HepG2 (cell line): Measurements from ENCODE around the gene CNNM3. TPM values are rescaled to one million over a fixed set of nuclear protein-coding genes. Genes with fewer than 3 reads are reported as not detected.
A peak's percentile ranks its signal among the peaks of the same experiment; 100 is the strongest.

Source experiments
- KDM5B ChIP-seq: sonication (generic); formaldehyde crosslinking; IDR thresholded peaks from 2 replicates; pipeline ENCODE4 v1.4.0; 2020; ENCODE audit warnings: missing genetic modification reagents, mild to moderate bottlenecking, borderline replicate concordance
- MIER2 ChIP-seq: IDR thresholded peaks from 2 replicates; pipeline ENCODE4 v1.6.1; 2016; ENCODE audit warnings: missing biosample characterization, missing genetic modification reagents
- ZNF335 ChIP-seq: sonication (generic); formaldehyde crosslinking; IDR thresholded peaks from 2 replicates; pipeline ENCODE4 v1.4.0; 2020; ENCODE audit warnings: missing genetic modification reagents
- ZNF451 ChIP-seq: sonication (generic); formaldehyde crosslinking; IDR thresholded peaks from 2 replicates; pipeline ENCODE4 v1.5.0; 2020; ENCODE audit warnings: mild to moderate bottlenecking, missing genetic modification reagents
- ZZZ3 ChIP-seq: sonication (generic); formaldehyde crosslinking; IDR thresholded peaks from 2 replicates; pipeline ENCODE4 v1.4.0; 2020; ENCODE audit warnings: missing genetic modification reagents, mild to moderate bottlenecking, borderline replicate concordance
- polyA plus RNA-seq, 8 experiments: library from polyadenylated mRNA; depleted of rRNA in 3 of 8; stranded (reverse) in 7 of 8; unstranded in 1 of 8; fragments of >200 nt; fragmentation: Illumina TruSeq in 4 of 8; extraction: Trizol in 4 of 8; gene quantifications; 2 replicates each; pipeline versions ENCODE4 v1.2.1 to v1.2.3, GENCODE V29; 2011 to 2016; ENCODE audit warnings: low read depth in 4 of 8, missing spikeins in 1 of 8, mixed read lengths in 1 of 8; ENCODE audit not compliant: insufficient read depth in 1 of 8
- total RNA-seq, 5 experiments: library from RNA; depleted of rRNA; stranded (reverse); fragments of >200 nt; fragmentation: Illumina TruSeq; extraction: Trizol; gene quantifications; 2 replicates each; pipeline ENCODE4 v1.2.3, GENCODE V29; 2016; ENCODE audit warnings: low read depth in 1 of 5
- TF ChIP-seq, protein P1 (sequence below): sonication (generic); formaldehyde crosslinking; IDR thresholded peaks from 2 replicates; pipeline ENCODE4 v1.4.0; 2020; ENCODE audit warnings: missing genetic modification reagents
- TF ChIP-seq, protein P2 (sequence below): sonication (generic); formaldehyde crosslinking; IDR thresholded peaks from 2 replicates; pipeline ENCODE4 v1.4.0; 2020; ENCODE audit warnings: missing genetic modification reagents, borderline replicate concordance
- TF ChIP-seq, protein P3 (sequence below): sonication (generic); formaldehyde crosslinking; IDR thresholded peaks from 2 replicates; pipeline ENCODE4 v1.5.0; 2020; ENCODE audit warnings: mild to moderate bottlenecking, missing genetic modification reagents, borderline replicate concordance

CNNM3 gene
- total and polyA plus RNA-seq, 2 of the 13 experiments (the other 11 are each of a cell fraction or from before 2014, with no cell fraction given) = 21.2 to 27.9 TPM

DNA sequence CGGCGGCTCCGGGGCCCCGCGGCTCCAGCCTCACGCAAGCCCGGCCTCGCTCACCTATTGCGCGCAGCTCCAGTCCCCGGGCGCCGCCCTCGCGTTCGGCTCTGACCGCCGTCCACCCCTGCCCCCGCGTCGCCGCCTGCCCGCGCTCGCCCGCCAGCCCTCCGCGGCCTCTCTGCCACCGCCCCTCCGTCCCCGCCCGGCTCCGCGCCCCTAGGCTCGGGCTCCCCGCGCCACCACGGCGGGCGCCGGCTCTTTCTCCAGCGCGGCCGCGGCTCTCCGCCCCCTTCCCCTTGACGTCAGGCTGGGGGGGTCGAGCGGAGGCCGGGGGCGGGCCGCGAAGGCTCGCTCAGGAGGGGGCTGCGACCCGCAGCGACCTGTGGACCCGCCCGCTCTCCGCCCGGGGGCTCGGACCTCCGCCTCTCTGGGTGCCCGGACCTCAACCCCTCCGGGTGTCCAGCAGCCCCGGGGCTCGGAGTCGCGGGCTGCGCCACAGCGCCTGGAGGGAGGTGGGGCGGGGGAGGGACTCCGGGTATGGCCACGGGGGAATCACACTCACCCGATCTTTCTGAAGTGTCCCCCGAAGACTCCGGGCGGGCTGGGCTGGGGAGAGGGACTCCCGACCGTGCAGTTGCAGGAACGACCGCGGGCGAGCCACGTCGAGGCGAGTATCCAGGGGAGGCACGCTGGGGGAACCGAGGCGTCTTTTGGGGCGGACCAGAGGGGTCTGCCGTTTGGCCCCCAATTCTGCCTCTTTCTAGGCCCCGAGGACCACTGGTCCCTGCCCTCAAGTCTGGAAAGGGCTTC, 54.0 kb downstream of the CNNM3 start, which contains the start of gene SEMA4C (continued):
- TF ChIP-seq ZNF451 (CRISPR knock-in tag) = no peak
- TF ChIP-seq KDM5B (CRISPR knock-in tag) = peak; percentile 76
- 0 out of 2 replicates have a peak, but pooled peaks have one; percentile 59 for TF ChIP-seq ZZZ3 (CRISPR knock-in tag)
- TF ChIP-seq ZNF335 = peak; percentile 12; the same call in 1 of the 2 replicates
- TF ChIP-seq, protein P1, sequence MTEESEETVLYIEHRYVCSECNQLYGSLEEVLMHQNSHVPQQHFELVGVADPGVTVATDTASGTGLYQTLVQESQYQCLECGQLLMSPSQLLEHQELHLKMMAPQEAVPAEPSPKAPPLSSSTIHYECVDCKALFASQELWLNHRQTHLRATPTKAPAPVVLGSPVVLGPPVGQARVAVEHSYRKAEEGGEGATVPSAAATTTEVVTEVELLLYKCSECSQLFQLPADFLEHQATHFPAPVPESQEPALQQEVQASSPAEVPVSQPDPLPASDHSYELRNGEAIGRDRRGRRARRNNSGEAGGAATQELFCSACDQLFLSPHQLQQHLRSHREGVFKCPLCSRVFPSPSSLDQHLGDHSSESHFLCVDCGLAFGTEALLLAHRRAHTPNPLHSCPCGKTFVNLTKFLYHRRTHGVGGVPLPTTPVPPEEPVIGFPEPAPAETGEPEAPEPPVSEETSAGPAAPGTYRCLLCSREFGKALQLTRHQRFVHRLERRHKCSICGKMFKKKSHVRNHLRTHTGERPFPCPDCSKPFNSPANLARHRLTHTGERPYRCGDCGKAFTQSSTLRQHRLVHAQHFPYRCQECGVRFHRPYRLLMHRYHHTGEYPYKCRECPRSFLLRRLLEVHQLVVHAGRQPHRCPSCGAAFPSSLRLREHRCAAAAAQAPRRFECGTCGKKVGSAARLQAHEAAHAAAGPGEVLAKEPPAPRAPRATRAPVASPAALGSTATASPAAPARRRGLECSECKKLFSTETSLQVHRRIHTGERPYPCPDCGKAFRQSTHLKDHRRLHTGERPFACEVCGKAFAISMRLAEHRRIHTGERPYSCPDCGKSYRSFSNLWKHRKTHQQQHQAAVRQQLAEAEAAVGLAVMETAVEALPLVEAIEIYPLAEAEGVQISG (CRISPR knock-in tag) = peak; percentile 46; the same call in 1 of the 2 replicates
- TF ChIP-seq, protein P2, sequence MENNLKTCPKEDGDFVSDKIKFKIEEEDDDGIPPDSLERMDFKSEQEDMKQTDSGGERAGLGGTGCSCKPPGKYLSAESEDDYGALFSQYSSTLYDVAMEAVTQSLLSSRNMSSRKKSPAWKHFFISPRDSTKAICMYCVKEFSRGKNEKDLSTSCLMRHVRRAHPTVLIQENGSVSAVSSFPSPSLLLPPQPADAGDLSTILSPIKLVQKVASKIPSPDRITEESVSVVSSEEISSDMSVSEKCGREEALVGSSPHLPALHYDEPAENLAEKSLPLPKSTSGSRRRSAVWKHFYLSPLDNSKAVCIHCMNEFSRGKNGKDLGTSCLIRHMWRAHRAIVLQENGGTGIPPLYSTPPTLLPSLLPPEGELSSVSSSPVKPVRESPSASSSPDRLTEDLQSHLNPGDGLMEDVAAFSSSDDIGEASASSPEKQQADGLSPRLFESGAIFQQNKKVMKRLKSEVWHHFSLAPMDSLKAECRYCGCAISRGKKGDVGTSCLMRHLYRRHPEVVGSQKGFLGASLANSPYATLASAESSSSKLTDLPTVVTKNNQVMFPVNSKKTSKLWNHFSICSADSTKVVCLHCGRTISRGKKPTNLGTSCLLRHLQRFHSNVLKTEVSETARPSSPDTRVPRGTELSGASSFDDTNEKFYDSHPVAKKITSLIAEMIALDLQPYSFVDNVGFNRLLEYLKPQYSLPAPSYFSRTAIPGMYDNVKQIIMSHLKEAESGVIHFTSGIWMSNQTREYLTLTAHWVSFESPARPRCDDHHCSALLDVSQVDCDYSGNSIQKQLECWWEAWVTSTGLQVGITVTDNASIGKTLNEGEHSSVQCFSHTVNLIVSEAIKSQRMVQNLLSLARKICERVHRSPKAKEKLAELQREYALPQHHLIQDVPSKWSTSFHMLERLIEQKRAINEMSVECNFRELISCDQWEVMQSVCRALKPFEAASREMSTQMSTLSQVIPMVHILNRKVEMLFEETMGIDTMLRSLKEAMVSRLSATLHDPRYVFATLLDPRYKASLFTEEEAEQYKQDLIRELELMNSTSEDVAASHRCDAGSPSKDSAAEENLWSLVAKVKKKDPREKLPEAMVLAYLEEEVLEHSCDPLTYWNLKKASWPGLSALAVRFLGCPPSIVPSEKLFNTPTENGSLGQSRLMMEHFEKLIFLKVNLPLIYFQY (CRISPR knock-in tag) = peak; percentile 53
- TF ChIP-seq, protein P3, sequence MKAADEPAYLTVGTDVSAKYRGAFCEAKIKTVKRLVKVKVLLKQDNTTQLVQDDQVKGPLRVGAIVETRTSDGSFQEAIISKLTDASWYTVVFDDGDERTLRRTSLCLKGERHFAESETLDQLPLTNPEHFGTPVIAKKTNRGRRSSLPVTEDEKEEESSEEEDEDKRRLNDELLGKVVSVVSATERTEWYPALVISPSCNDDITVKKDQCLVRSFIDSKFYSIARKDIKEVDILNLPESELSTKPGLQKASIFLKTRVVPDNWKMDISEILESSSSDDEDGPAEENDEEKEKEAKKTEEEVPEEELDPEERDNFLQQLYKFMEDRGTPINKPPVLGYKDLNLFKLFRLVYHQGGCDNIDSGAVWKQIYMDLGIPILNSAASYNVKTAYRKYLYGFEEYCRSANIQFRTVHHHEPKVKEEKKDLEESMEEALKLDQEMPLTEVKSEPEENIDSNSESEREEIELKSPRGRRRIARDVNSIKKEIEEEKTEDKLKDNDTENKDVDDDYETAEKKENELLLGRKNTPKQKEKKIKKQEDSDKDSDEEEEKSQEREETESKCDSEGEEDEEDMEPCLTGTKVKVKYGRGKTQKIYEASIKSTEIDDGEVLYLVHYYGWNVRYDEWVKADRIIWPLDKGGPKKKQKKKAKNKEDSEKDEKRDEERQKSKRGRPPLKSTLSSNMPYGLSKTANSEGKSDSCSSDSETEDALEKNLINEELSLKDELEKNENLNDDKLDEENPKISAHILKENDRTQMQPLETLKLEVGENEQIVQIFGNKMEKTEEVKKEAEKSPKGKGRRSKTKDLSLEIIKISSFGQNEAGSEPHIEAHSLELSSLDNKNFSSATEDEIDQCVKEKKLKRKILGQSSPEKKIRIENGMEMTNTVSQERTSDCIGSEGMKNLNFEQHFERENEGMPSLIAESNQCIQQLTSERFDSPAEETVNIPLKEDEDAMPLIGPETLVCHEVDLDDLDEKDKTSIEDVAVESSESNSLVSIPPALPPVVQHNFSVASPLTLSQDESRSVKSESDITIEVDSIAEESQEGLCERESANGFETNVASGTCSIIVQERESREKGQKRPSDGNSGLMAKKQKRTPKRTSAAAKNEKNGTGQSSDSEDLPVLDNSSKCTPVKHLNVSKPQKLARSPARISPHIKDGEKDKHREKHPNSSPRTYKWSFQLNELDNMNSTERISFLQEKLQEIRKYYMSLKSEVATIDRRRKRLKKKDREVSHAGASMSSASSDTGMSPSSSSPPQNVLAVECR (CRISPR knock-in tag) = peak; percentile 62; the same call in 1 of the 2 replicates
- TF ChIP-seq MIER2 (CRISPR knock-in tag) = no peak
